GM12801 (cell line): ENCODE data around the gene USP13.

Experiments used
- CTCF ChIP-seq: IDR thresholded peaks from one replicate; pipeline ENCODE4 v1.5.1; 2011; ENCODE audit warnings: control low read depth; ENCODE audit not compliant: insufficient read length; ENCODE audit errors: extremely low read depth

Gene USP13

GRCh38 chr3:179791793-179792192 is 139.0 kb downstream of the USP13 start:
- TF ChIP-seq CTCF, result no peak

GRCh38 chr3:179794355-179794754 is 141.5 kb downstream of the USP13 start:
- no peak for TF ChIP-seq CTCF

- no peak for TF ChIP-seq CTCF
These were observed 143.6 kb downstream of the USP13 start for GRCh38 chr3:179796421-179796820.

- TF ChIP-seq CTCF, result no peak
These were observed 144.4 kb downstream of the USP13 start for GRCh38 chr3:179797192-179797591.

- no peak for TF ChIP-seq CTCF
These were observed 148.4 kb downstream of the USP13 start for GRCh38 chr3:179801263-179801662.

GRCh38 chr3:179801856-179802255 is 149.0 kb downstream of the USP13 start:
- no peak for TF ChIP-seq CTCF

GRCh38 chr3:179806177-179806576 is 153.3 kb downstream of the USP13 start:
- TF ChIP-seq CTCF, result no peak

- no peak for TF ChIP-seq CTCF
These were observed 154.7 kb downstream of the USP13 start for GRCh38 chr3:179807588-179807987.
